Activated CD8-positive, alpha-beta memory T cell treated with anti-CD3 and anti-CD28 coated beads, Interleukin-2, amount 10 ng/mL, durations not matched to agents 7 days and 5 days (primary cell): ENCODE measurements around the gene NUPR1. TPM values are rescaled to one million over a fixed set of nuclear protein-coding genes. Genes with fewer than 3 reads are reported as not detected.
A peak's percentile ranks its signal among the peaks of the same experiment; 100 is the strongest.
"Not testable (repeated sequence)": the region's sequence is repeated elsewhere in the genome, so short reads cannot be mapped to it uniquely, and the experiment has no call there.

Source experiments
- ATAC-seq: fragments of 150-1000 bp; cut with Tn5 transposase; one replicate; pipeline ENCODE4 v1.10.0; 2021; ENCODE audit warnings: moderate library complexity
- CTCF ChIA-PET: fragments of 350-600 bp; sonication (Branson Sonifier 250); formaldehyde crosslinking; loops from one replicate; lab custom pipeline; 2021; ENCODE audit warnings: antibody characterized with exemption; lab: Charles Lee
- DNase-seq: peaks from one replicate; pipeline ENCODE4 v3.0.0-alpha.2; 2020
- H3K27ac Mint-ChIP-seq: one replicate; pipeline ENCODE4 v1.8.0; 2021; ENCODE audit warnings: mild to moderate bottlenecking, mixed read lengths
- H3K27me3 Mint-ChIP-seq: one replicate; pipeline ENCODE4 v1.8.0; 2021; ENCODE audit warnings: mixed read lengths
- H3K36me3 Mint-ChIP-seq: one replicate; pipeline ENCODE4 v1.8.0; 2021; ENCODE audit warnings: mild to moderate bottlenecking, mixed read lengths
- H3K4me1 Mint-ChIP-seq: one replicate; pipeline ENCODE4 v1.8.0; 2021; ENCODE audit warnings: mixed read lengths
- H3K4me3 Mint-ChIP-seq: one replicate; pipeline ENCODE4 v1.8.0; 2021; ENCODE audit warnings: mild to moderate bottlenecking, moderate library complexity, mixed read lengths
- H3K9me3 Mint-ChIP-seq: one replicate; pipeline ENCODE4 v1.8.0; 2022; ENCODE audit warnings: low read depth, mixed read lengths
- total RNA-seq, 2 experiments: library from RNA; stranded (reverse); gene quantifications; one replicate each; pipeline ENCODE4 v1.2.3, GENCODE V29; 2021

The NUPR1 gene
- total RNA-seq, 2 experiments from 2014 or later = not detected

GRCh38 chr16:28546626-28547025 is 7.9 kb upstream of the NUPR1 start:
- Mint-ChIP-seq H3K4me1 (peaks cover 7% of the 10 kb centered on the region), H3K9me3 (no peaks in the 10 kb centered on the region), H3K36me3 (no peaks in the 10 kb centered on the region), H3K4me3 (no peak overlapping the region), H3K27me3 (peaks cover 2% of the 10 kb centered on the region), H3K27ac (no peak overlapping the region)
- DNase-seq = no peak
- CTCF ChIA-PET = no interaction called here
- ATAC-seq = no peak

DNA sequence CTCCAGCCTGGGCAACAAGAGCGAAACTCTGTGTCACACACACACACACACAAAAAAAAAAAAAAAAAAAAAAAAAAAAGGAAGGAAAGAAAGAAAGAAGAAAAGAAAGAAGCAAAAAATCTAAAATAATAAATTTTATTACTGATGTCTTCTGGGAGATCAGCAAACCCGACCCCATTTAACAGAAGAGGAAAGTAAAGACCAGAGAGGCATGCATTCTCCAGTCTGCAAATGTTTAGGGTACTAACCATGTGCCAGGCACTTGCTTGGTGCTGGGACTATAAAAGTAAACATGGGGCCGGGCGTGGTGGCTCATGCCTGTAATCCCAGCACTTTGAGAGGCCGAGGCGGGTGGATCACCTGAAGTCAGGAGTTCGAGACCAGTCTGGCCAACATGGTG is 7.2 kb upstream of the NUPR1 start:
- H3K27ac Mint-ChIP-seq, CTCF ChIA-PET, H3K9me3 Mint-ChIP-seq, ATAC-seq, DNase-seq, H3K36me3 Mint-ChIP-seq, H3K4me1 Mint-ChIP-seq, H3K4me3 Mint-ChIP-seq, H3K27me3 Mint-ChIP-seq: not testable (repeated sequence)

- Mint-ChIP-seq H3K4me3 (no peak overlapping the region), H3K4me1 (peaks cover 10% of the 10 kb centered on the region), H3K36me3 (no peaks in the 10 kb centered on the region), H3K27ac (no peak overlapping the region), H3K9me3 (no peaks in the 10 kb centered on the region), H3K27me3 (peaks cover 2% of the 10 kb centered on the region)
- CTCF ChIA-PET = no interaction called here
- no peak for ATAC-seq
- no peak for DNase-seq
Measured at GRCh38 chr16:28544998-28545397, 6.2 kb upstream of the NUPR1 start.

DNA sequence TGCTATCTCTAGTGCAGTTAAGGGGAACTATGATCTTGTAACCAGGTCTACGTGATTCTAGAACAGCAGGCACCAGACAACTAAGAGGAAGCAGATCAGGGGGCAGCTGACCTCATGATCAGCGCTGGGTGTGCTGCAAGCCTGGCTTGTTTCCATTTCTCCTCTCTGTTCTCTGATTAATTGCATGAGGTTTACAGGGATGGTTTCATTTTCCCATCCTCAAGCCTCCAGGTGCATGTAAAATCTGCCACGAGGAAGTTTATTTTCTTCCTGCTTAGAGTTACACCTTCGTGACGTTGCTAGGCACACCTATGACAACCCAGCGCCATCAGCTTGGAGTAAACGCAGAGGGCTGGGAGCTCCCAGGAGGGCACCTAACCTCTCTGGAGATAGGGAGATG is 4.3 kb upstream of the NUPR1 start:
- Mint-ChIP-seq H3K4me1 (peaks cover 6% of the 10 kb centered on the region), H3K9me3 (no peaks in the 10 kb centered on the region), H3K27me3 (peaks cover 2% of the 10 kb centered on the region), H3K36me3 (no peaks in the 10 kb centered on the region), H3K27ac (no peak overlapping the region), H3K4me3 (no peak overlapping the region)
- CTCF ChIA-PET = no interaction called here
- DNase-seq (no peak), ATAC-seq (no peak)

- DNase-seq (no peak), ATAC-seq (no peak)
- H3K27ac Mint-ChIP-seq = no peak overlapping the region
- CTCF ChIA-PET = no interaction called here
- peaks cover 6% of the 10 kb centered on the region for H3K4me1 Mint-ChIP-seq
- no peaks in the 10 kb centered on the region for H3K9me3 Mint-ChIP-seq
- H3K36me3 Mint-ChIP-seq = no peaks in the 10 kb centered on the region
- H3K27me3 Mint-ChIP-seq = no peaks in the 10 kb centered on the region
- no peak overlapping the region for H3K4me3 Mint-ChIP-seq
Measured at GRCh38 chr16:28542646-28543045, 3.9 kb upstream of the NUPR1 start.

GRCh38 chr16:28540346-28540745 is 1.6 kb upstream of the NUPR1 start:
- Mint-ChIP-seq H3K27ac (no peak overlapping the region), H3K4me3 (no peak overlapping the region), H3K4me1 (peaks cover 9% of the 10 kb centered on the region), H3K36me3 (no peaks in the 10 kb centered on the region), H3K9me3 (no peaks in the 10 kb centered on the region), H3K27me3 (no peaks in the 10 kb centered on the region)
- CTCF ChIA-PET = interaction anchor here (1.4 kb wide), 1 partner anchor 26 kb away, joined by 3 read pairs; no protein-coding TSS in a partner anchor
- ATAC-seq (no peak), DNase-seq (no peak)

DNA sequence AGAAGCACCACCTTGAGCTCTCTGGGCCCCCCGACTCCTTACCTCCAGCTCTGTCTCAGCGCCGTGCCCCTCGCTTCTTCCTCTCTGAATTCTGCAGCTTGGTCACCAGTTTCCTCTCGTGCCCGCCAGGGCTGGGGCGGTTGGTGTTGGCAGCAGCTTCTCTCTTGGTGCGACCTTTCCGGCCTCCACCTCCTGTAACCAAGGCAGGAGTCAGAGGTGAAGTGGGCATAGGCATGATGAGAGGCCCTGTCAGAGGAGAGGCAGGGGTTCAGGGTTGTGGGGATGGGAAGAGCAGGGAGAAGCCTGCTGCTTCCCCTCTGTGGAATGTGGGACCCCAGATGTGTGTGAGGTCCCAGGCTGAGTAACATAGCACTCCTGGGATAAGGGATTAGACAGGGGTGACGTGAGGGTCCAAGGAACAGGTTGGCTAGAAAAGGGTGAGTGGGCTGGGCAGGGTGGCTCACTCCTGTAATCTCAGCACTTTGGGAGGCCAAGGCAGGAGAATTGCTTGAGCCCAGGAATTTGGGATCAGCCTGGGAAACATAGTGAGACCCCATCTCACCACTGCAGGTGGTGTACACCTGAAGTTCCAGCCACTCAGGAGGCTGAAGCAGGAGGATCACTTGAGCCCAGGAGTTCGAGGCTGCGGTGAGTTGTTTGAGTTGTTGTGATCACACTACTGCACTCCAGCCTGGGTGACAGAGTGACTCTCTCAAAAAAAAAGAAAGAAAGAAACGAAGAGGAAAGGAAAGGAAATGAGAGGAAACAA is 626 bp downstream of the NUPR1 start:
- H3K4me3 Mint-ChIP-seq = no peak overlapping the region
- DNase-seq (no peak), ATAC-seq (no peak)
- H3K27ac Mint-ChIP-seq = no peak overlapping the region
- no peaks in the 10 kb centered on the region for H3K9me3 Mint-ChIP-seq
- no peaks in the 10 kb centered on the region for H3K36me3 Mint-ChIP-seq
- H3K27me3 Mint-ChIP-seq = no peaks in the 10 kb centered on the region
- peaks cover 21% of the 10 kb centered on the region for H3K4me1 Mint-ChIP-seq
- CTCF ChIA-PET = no interaction called here

DNA sequence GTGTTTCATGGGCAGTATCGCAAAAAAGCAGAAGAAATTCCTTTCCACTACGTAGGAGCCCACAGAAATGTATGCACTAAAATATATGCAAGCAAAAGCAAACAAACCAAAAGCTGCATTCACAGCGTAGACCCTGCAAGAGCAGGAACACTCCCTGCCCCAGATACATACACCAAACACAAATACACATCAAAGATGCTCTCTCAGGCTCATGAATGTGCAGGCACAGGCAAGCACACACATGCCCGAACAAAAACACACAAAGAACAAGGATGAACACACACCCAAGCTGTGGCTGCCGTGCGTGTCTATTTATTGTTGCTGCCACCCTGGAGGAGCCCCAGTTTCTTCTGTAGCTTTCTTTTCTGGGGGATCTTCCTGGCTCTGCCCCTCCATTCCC is 1.7 kb downstream of the NUPR1 start:
- CTCF ChIA-PET = no interaction called here
- Mint-ChIP-seq H3K9me3 (no peaks in the 10 kb centered on the region), H3K27me3 (no peaks in the 10 kb centered on the region), H3K27ac (no peak overlapping the region), H3K36me3 (no peaks in the 10 kb centered on the region), H3K4me3 (no peak overlapping the region), H3K4me1 (peaks cover 19% of the 10 kb centered on the region)
- ATAC-seq (no peak), DNase-seq (no peak)

DNA sequence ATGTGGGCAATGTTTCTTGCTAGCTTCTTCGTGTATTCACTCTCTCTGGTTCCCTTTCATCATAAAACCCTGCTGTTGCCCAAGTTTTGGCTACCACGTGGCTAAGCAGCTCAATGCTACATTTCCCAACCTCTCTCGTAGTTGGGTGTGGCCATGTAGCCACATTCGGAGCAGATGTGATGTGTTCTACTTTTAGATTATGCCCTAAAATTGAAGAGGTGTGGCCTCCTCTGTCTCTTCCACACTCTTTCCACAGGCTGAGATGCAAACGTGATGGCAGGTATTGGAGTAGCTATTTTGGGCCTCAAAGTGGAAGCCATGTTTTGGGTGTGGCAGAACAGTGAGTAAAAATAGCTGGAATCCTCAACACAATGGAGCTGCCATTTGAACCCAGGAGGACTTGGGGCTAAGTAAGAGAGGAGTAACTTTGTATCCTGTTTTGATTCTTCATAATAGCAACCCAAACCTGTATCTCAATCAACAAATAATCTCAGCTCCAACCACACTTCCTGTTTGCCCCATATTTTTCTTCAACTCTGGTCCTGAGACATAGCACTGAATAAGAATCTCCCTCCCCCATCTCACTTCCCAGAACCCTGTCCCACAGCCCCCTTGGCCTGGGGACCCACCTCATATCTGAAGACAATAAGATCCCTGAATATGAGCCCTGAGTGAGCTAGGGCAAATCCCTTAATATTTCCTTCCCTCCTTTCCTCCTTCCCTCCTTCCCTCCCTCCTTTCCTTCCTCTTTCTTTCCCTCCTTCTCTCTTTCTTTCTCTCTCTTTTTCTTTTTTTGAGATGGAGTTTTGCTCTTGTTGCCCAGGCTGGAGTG is 4.0 kb downstream of the NUPR1 start:
- CTCF ChIA-PET = interaction anchor here (1.5 kb wide), 1 partner anchor 15 kb away, joined by 4 read pairs; no protein-coding TSS in a partner anchor
- Mint-ChIP-seq H3K4me1 (peaks cover 16% of the 10 kb centered on the region), H3K27ac (no peak overlapping the region), H3K27me3 (no peaks in the 10 kb centered on the region), H3K4me3 (no peak overlapping the region), H3K36me3 (no peaks in the 10 kb centered on the region), H3K9me3 (no peaks in the 10 kb centered on the region)
- ATAC-seq (peak; percentile 30), DNase-seq (no peak)

GRCh38 chr16:28532940-28533647 is 5.7 kb downstream of the NUPR1 start:
- ATAC-seq (no peak), DNase-seq (no peak)
- Mint-ChIP-seq H3K27ac (no peak overlapping the region), H3K4me3 (no peak overlapping the region), H3K36me3 (no peaks in the 10 kb centered on the region), H3K9me3 (no peaks in the 10 kb centered on the region), H3K27me3 (no peaks in the 10 kb centered on the region), H3K4me1 (peaks cover 16% of the 10 kb centered on the region)
- CTCF ChIA-PET = no interaction called here

DNA sequence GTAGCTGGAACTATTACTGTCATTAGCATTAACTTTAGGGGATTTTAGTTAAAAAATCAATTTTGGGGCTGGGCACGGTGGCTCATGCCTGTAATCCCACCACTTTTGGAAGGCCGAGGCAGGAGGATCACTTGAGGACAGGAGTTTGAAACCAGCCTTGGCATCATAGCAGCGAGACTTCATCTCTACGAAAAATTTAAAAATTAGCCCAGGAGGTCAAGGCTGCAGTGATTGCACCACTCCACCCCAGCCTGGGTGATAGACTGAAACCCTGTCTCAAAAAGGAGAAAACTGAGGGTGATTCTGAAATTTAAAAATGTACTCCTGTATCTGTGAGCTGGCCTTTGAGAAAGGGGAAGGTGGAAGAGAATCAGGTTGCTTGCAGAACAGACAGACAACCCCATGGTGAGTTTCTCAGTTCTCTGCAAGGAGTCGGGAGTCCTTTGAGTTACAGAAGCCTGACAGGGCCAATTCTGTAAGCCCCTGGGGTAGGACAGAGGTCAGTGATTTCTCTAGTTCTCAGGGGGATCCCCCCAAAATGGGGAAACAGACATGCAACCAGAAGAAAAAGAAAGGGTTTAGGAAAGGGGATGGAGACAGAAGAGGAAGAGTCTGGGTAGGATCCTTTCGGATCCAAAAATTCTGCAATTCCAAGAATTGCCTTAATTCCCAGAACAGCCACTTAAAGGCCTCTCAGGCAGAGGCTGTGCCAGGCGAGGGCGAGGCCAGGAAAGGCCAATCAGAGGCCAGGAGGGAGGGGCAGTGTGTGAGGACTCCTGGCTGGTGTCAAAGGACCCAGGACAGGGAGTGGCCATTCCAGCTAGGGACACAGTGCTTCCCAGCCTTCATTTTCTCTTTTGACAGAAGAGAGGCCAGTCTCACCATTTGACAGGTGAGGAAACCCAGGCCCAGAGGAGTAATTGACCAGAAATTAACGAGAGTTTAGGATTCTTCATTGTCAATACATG is 6.7 kb downstream of the NUPR1 start:
- ATAC-seq (no peak), DNase-seq (no peak)
- Mint-ChIP-seq H3K27me3 (no peaks in the 10 kb centered on the region), H3K27ac (no peak overlapping the region), H3K4me1 (peaks cover 16% of the 10 kb centered on the region), H3K36me3 (no peaks in the 10 kb centered on the region), H3K4me3 (no peak overlapping the region), H3K9me3 (no peaks in the 10 kb centered on the region)
- CTCF ChIA-PET = interaction anchor here (1.4 kb wide), 1 partner anchor 16 kb away, joined by 3 read pairs; no protein-coding TSS in a partner anchor

GRCh38 chr16:28529124-28529523 is 9.7 kb downstream of the NUPR1 start:
- no peak overlapping the region for H3K27ac Mint-ChIP-seq
- ATAC-seq (no peak), DNase-seq (no peak)
- no peaks in the 10 kb centered on the region for H3K27me3 Mint-ChIP-seq
- H3K4me3 Mint-ChIP-seq = no peak overlapping the region
- no peaks in the 10 kb centered on the region for H3K9me3 Mint-ChIP-seq
- CTCF ChIA-PET = no interaction called here
- H3K4me1 Mint-ChIP-seq = peaks cover under 1% of the 10 kb centered on the region
- no peaks in the 10 kb centered on the region for H3K36me3 Mint-ChIP-seq
